Mammary epithelial cell (primary cell): ENCODE measurements around the gene CAMSAP1.

Source experiments
- CTCF ChIP-seq, 2 donors: IDR thresholded peaks in 1 of 2; conservative IDR thresholded peaks in 1 of 2; 2 replicates each; pipeline ENCODE4 v1.5.1; 2011 to 2012; ENCODE audit warnings: inconsistent platforms in 2 of 2, low read length in 2 of 2, mild to moderate bottlenecking in 2 of 2, control low read depth in 1 of 2, low read depth in 1 of 2; ENCODE audit not compliant: insufficient read depth in 1 of 2; ENCODE audit errors: extremely low read depth in 1 of 2
- EZH2 ChIP-seq: IDR thresholded peaks from 2 replicates; pipeline ENCODE4 v1.6.1; 2012; ENCODE audit warnings: low read length, inconsistent platforms, borderline replicate concordance

GRCh38 chr9:135896205-135896604, 11.1 kb downstream of the CAMSAP1 start:
- no peak for TF ChIP-seq CTCF (conservative IDR thresholded peaks at IDR 0.05 in 1 of 2, IDR thresholded peaks at IDR 0.05 in 1 of 2; ENCODE audit: extremely low read depth in 1 of 2, insufficient read depth in 1 of 2, low read depth in 1 of 2, low read length in 2 of 2)
- TF ChIP-seq EZH2, result no peak
